OCI-LY1 (cell line): ENCODE results near the gene DOCK4.

Experiments
- CTCF ChIP-seq: fragments of 200-600 bp; sonication (generic), shearing (Covaris generic); IDR thresholded peaks from 2 replicates; pipeline ENCODE4 v1.5.1; 2017; ENCODE audit warnings: mild to moderate bottlenecking, antibody characterized with exemption, low read length, moderate library complexity, mixed read lengths
- EZH2 ChIP-seq: fragments of 200-600 bp; sonication (generic), shearing (Covaris generic); IDR thresholded peaks from 2 replicates; pipeline ENCODE4 v1.8.0; 2017; ENCODE audit warnings: borderline replicate concordance, mixed run types, mild to moderate bottlenecking, antibody characterized with exemption, low read length, moderate library complexity, mixed read lengths

- no peak for TF ChIP-seq CTCF
- no peak for TF ChIP-seq EZH2
Observed at GRCh38 chr7:111770116-111770515, 436.1 kb downstream of the DOCK4 start.
